Epithelial cell of esophagus (primary cell): ENCODE measurements around the gene FGGY.
"Not testable (repeated sequence)": the region's sequence is repeated elsewhere in the genome, so short reads cannot be mapped to it uniquely, and the experiment has no call there.

ENCODE experiments used
- DNase-seq: peaks from one replicate; pipeline ENCODE4 v3.0.0; 2010; ENCODE audit warnings: low read depth
- H3K4me3 ChIP-seq: 2 replicates; pipeline ENCODE4 v1.5.1; 2011; ENCODE audit warnings: mild to moderate bottlenecking, low read length, control low read depth
- TF ChIP-seq, protein P1 (sequence below): IDR thresholded peaks from 2 replicates; pipeline ENCODE4 v1.5.1; 2011; ENCODE audit warnings: low read depth, mild to moderate bottlenecking, low read length, control low read depth, inconsistent platforms; ENCODE audit not compliant: insufficient read depth; ENCODE audit errors: missing control alignments

FGGY gene

DNA sequence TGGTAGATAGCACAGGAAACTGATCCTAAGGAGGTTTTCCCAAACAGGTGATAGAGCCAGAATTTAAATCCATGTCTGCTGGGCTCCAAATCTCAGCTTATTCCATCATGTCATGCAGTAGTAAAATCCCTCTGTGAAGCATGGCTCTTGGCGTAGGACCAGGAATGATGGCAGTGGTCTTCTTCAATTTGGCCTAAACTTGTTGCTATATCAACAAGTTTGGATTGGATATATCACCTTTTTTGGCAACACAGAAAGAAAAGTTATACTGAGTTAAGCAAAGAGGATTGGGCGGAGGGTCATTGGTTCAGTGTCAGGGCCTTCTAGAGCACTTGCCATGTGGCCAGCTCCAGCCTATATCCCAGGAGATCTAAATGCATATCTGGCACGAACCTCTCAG, 52.2 kb downstream of the FGGY start:
- TF ChIP-seq, protein P1, sequence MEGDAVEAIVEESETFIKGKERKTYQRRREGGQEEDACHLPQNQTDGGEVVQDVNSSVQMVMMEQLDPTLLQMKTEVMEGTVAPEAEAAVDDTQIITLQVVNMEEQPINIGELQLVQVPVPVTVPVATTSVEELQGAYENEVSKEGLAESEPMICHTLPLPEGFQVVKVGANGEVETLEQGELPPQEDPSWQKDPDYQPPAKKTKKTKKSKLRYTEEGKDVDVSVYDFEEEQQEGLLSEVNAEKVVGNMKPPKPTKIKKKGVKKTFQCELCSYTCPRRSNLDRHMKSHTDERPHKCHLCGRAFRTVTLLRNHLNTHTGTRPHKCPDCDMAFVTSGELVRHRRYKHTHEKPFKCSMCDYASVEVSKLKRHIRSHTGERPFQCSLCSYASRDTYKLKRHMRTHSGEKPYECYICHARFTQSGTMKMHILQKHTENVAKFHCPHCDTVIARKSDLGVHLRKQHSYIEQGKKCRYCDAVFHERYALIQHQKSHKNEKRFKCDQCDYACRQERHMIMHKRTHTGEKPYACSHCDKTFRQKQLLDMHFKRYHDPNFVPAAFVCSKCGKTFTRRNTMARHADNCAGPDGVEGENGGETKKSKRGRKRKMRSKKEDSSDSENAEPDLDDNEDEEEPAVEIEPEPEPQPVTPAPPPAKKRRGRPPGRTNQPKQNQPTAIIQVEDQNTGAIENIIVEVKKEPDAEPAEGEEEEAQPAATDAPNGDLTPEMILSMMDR: no peak
- H3K4me3 ChIP-seq: no peak overlapping the region
- no peak for DNase-seq

DNA sequence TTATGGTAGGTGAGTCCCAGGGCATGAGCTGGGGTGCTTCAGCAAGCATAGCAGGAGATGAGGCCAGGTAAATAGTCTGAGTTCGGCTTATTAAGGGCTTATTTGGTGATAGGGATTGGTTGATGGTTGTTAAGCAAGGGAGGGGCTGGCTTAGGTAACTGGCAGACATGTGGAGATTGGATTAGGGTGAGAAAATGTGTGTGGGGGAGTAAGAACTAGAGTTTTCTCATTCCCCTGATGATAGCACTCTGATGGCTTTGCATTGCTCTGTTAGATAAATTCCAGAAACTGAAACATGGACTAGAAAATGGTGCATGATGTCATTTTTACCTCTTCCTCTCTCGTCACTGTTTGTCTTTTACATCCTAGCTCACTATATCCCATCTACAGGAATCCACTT, 53.6 kb downstream of the FGGY start:
- no peak overlapping the region for H3K4me3 ChIP-seq
- TF ChIP-seq, protein P1: no peak
- no peak for DNase-seq

DNA sequence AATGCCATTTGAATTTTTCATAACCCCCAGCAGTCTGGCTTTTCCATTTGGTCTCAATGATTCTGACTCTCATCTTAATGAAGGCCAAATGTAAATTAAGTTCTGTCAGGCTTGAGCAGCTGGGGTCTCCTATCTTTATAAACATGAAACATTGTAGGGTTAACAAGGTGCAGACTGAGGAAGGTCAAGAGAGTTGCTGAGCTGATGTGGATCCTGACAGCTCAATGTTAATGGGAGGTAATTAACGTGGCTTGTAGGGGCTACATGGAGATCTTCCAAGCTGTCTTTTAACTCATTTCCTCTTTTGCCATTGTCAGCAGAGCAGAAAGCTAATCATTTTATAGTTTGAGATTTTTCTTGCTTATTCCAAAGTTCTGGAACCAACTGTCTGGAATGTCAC, 55.2 kb downstream of the FGGY start:
- no peak for DNase-seq
- TF ChIP-seq, protein P1: no peak

DNA sequence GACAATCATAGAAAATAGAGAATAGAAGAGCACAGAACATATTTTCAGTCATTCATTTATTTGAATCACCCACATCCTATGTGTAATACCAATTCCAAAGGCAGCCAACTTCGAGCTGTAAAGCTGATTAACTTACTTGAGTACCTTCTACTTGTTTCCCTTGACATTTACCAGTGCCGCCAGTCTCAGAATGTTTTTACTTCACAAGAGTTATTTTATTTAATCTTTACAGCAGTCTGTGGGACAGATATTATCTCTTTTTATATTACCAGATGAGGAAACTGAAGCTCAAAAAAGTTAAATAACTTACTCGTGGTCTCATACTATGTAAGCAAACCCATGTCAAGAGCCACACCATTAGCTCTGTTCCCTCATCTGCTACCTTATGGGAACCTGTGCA, 56.6 kb downstream of the FGGY start:
- no peak overlapping the region for H3K4me3 ChIP-seq
- TF ChIP-seq, protein P1: no peak
- DNase-seq: no peak

More for the DNA sequence above, 55.2 kb downstream of the FGGY start:
- H3K4me3 ChIP-seq: no peak overlapping the region

DNA sequence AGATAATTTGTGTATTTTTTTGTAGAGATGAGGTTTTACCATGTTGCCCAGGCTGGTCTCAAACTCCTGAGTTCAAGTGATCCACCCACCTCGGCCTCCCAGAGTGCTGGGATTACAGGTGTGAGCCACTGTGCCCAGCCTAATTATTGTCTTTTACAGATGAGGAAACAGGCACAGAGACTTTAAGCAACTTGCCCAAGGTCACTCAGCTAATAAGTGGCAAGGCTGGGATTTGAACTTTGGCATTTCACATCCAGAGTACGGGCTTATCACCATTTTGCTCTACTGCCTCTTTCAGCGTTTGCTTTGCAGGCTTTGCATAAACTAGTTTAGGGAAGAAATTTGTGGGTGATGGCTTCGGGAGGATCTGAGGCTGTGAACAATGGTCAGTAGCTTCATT, 57.3 kb downstream of the FGGY start:
- H3K4me3 ChIP-seq, DNase-seq: not testable (repeated sequence)

DNA sequence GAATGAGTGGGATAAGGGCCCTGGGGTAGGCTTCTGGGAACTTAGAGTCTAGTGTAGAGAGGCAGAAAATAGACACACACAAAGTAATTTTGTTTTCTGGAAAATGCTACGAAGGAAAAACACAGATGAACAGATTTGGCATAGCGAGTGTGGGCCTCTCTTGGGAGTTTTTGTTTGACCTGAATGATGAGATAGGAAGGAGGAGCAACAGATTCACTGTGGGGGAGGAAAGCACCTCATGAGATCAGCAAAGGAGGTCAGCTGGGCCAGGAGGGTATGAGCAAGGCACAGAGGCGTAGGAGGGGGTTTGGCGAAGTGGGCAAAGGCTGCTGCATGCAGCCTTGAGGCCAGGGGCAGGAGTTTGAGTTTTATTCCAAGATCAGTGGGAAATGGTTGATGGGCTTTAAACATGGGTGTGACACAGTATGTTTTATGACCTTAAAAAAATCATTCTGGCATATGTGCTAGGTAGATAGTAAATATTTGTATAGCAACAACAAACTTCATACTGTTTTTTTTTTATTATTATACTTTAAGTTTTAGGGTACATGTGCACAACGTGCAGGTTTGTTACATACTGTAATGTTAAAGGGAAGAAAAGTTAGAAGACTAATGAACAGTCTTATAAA, 57.9 kb downstream of the FGGY start:
- H3K4me3 ChIP-seq: no peak overlapping the region
- TF ChIP-seq, protein P1: no peak
- no peak for DNase-seq

DNA sequence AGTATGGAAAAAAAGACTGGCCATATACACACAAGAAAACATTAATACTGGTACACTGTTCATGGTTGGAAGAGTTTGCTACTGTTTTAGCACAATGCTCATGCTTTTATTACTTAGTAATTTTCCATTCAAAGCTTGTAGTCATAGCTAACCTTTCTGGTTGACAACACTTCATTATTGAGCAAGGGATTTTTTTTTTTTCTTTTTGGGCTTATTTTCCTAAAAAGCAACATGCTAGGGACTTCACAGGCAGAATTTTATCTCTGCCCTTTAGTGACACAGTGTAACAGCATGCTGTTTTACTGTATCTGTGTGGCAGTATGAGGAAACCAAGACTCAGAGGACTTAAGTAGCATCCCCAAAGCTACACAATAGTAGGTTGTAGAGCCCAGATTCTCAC, 58.5 kb downstream of the FGGY start:
- TF ChIP-seq, protein P1: no peak
- no peak for DNase-seq
- H3K4me3 ChIP-seq: no peak overlapping the region
